GM18526 (cell line): ENCODE results near the gene TMEM53.

Experiments
- POLR2A ChIP-seq: IDR thresholded peaks from 3 replicates; pipeline ENCODE4 v1.6.1; 2011; ENCODE audit not compliant: insufficient read length; ENCODE audit errors: extremely low read depth

Gene TMEM53

GRCh38 chr1:44635439-44635838 lies 38.8 kb downstream of the TMEM53 start:
- TF ChIP-seq POLR2A, result no peak

- no peak for TF ChIP-seq POLR2A
Measured at GRCh38 chr1:44634606-44635189, 39.6 kb downstream of the TMEM53 start.

- TF ChIP-seq POLR2A, result no peak
Measured at GRCh38 chr1:44632598-44632997, 41.7 kb downstream of the TMEM53 start.

GRCh38 chr1:44631647-44632539 lies 42.4 kb downstream of the TMEM53 start:
- TF ChIP-seq POLR2A, result peak; percentile 77

- TF ChIP-seq POLR2A, result no peak
Measured at GRCh38 chr1:44631333-44631646, 43.0 kb downstream of the TMEM53 start.

GRCh38 chr1:44630116-44630515 lies 44.2 kb downstream of the TMEM53 start:
- no peak for TF ChIP-seq POLR2A

- TF ChIP-seq POLR2A, result no peak
Measured at GRCh38 chr1:44628962-44629756, 45.1 kb downstream of the TMEM53 start.

GRCh38 chr1:44625348-44625747 lies 48.9 kb downstream of the TMEM53 start:
- no peak for TF ChIP-seq POLR2A

- no peak for TF ChIP-seq POLR2A
Measured at GRCh38 chr1:44624268-44624901, 49.9 kb downstream of the TMEM53 start.

GRCh38 chr1:44621841-44622286 lies 52.4 kb downstream of the TMEM53 start:
- TF ChIP-seq POLR2A, result no peak

- TF ChIP-seq POLR2A, result no peak
Measured at GRCh38 chr1:44620072-44620471, 54.2 kb downstream of the TMEM53 start.

GRCh38 chr1:44619261-44619900 lies 54.9 kb downstream of the TMEM53 start:
- no peak for TF ChIP-seq POLR2A

- TF ChIP-seq POLR2A, result no peak
Measured at GRCh38 chr1:44617703-44618029, 56.6 kb downstream of the TMEM53 start.

- no peak for TF ChIP-seq POLR2A
Measured at GRCh38 chr1:44616991-44617702, 57.1 kb downstream of the TMEM53 start.
